Thyroid gland (tissue), 4 donors: ENCODE results near the gene KLHL11.

Source experiments
- POLR2A ChIP-seq, 2 donors: fragments of 450-650 bp; IDR thresholded peaks; one replicate each; pipeline ENCODE4 v1.6.1; 2017; ENCODE audit warnings: antibody characterized with exemption in 2 of 2, mild to moderate bottlenecking in 2 of 2, moderate library complexity in 1 of 2
- TF ChIP-seq, protein P1 (sequence below), 6 experiments: fragments of 200-600 bp in 3 of 6; fragments of 450-650 bp in 3 of 6; sonication (generic) in 3 of 6; IDR thresholded peaks; one replicate each; pipeline ENCODE4 v1.5.1; 2016 to 2019; ENCODE audit warnings: antibody characterized with exemption in 6 of 6, mild to moderate bottlenecking in 2 of 6, inconsistent platforms in 1 of 6, moderate library complexity in 1 of 6

- TF ChIP-seq, protein P1, sequence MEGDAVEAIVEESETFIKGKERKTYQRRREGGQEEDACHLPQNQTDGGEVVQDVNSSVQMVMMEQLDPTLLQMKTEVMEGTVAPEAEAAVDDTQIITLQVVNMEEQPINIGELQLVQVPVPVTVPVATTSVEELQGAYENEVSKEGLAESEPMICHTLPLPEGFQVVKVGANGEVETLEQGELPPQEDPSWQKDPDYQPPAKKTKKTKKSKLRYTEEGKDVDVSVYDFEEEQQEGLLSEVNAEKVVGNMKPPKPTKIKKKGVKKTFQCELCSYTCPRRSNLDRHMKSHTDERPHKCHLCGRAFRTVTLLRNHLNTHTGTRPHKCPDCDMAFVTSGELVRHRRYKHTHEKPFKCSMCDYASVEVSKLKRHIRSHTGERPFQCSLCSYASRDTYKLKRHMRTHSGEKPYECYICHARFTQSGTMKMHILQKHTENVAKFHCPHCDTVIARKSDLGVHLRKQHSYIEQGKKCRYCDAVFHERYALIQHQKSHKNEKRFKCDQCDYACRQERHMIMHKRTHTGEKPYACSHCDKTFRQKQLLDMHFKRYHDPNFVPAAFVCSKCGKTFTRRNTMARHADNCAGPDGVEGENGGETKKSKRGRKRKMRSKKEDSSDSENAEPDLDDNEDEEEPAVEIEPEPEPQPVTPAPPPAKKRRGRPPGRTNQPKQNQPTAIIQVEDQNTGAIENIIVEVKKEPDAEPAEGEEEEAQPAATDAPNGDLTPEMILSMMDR (IDR thresholded peaks at IDR 0.05), result no peak
- TF ChIP-seq POLR2A (IDR thresholded peaks at IDR 0.05), result no peak
These were observed 41.1 kb downstream of the KLHL11 start for GRCh38 chr17:41824086-41824485.
